Prostate gland (tissue), 2 donors: Measurements from ENCODE around the gene TIMP4. TPM values are rescaled to one million over a fixed set of nuclear protein-coding genes. Genes with fewer than 3 reads are reported as not detected.

Source experiments
- DNase-seq: peaks from one replicate; pipeline ENCODE4 v3.0.0-alpha.2; 2019; ENCODE audit warnings: low spot score
- H3K27ac ChIP-seq, 2 donors: fragments of 200-600 bp; sonication (generic); 2 replicates each; pipeline ENCODE4 v1.5.1; 2017 to 2019
- H3K27me3 ChIP-seq: fragments of 200-600 bp; sonication (generic); replicated peaks from 2 replicates; pipeline ENCODE4 v1.5.1; 2019; ENCODE audit not compliant: insufficient read depth
- H3K36me3 ChIP-seq, 2 donors: fragments of 200-600 bp; sonication (generic); 1 replicate in 1 of 2; 2 replicates in 1 of 2; pipeline versions ENCODE4 v1.5.1 to v1.8.1; 2017 to 2019
- H3K4me1 ChIP-seq: fragments of 200-600 bp; sonication (generic); replicated peaks from 2 replicates; pipeline ENCODE4 v1.5.1; 2019
- H3K4me3 ChIP-seq, 2 donors: fragments of 200-600 bp; sonication (generic); 2 replicates each; pipeline ENCODE4 v1.5.1; 2017 to 2019
- H3K9me3 ChIP-seq: fragments of 200-600 bp; sonication (generic); 2 replicates; pipeline ENCODE4 v1.5.1; 2017
- POLR2A ChIP-seq: fragments of 450-650 bp; IDR thresholded peaks from one replicate; pipeline ENCODE4 v1.6.1; 2016; ENCODE audit warnings: antibody characterized with exemption, mild to moderate bottlenecking
- POLR2AphosphoS5 ChIP-seq: sonication (generic); formaldehyde crosslinking; IDR thresholded peaks from one replicate; pipeline ENCODE4 v1.6.1; 2017; ENCODE audit warnings: antibody characterized with exemption
- WGBS: methylation state at CpG from one replicate; pipeline ENCODE4 v1.1.5; 2018; 5-methylcytosine and 5-hydroxymethylcytosine counted together
- intact Hi-C: fragments of 100-400 bp; cut with DNase I; formaldehyde crosslinking; loops from one replicate; pipeline ENCODE4 v1.14.2; 2022
- total RNA-seq, 2 donors: library from RNA; depleted of rRNA; stranded (reverse); fragments of >200 nt; gene quantifications; one replicate each; pipeline ENCODE4 v1.1.0, GENCODE V29; 2016
- TF ChIP-seq, protein P1 (sequence below), 4 experiments: fragments of 200-600 bp in 2 of 4; fragments of 450-650 bp in 2 of 4; sonication (generic) in 2 of 4; IDR thresholded peaks; 1 replicate in 3 of 4; 2 replicates in 1 of 4; pipeline ENCODE4 v1.5.1; 2016 to 2019; ENCODE audit warnings: antibody characterized with exemption in 4 of 4, mild to moderate bottlenecking in 2 of 4, moderate library complexity in 2 of 4

TIMP4 gene
- total RNA-seq, 2 donors from 2014 or later: 5.6 to 9.7 TPM

DNA sequence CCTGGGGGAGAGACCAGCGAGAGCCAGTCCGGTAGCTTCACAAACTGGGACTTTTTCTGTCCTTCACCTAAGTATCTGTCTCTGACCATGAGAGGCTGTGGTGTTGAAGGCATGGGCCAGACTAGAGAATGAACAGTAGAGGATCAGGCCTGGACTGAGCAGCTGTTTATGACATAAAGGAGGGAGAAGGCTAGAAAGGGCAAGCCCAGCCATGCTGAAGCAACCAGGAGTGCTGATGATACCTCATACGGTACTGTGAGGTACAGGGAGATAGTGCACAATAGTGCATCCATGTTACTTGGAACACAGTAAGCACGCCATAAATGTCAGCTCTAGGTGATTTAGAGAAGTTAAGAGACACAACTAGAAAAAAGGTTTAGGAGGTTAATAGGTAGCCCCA is 22.6 kb upstream of the TIMP4 start:
- no peak for TF ChIP-seq POLR2A
- TF ChIP-seq, protein P1, sequence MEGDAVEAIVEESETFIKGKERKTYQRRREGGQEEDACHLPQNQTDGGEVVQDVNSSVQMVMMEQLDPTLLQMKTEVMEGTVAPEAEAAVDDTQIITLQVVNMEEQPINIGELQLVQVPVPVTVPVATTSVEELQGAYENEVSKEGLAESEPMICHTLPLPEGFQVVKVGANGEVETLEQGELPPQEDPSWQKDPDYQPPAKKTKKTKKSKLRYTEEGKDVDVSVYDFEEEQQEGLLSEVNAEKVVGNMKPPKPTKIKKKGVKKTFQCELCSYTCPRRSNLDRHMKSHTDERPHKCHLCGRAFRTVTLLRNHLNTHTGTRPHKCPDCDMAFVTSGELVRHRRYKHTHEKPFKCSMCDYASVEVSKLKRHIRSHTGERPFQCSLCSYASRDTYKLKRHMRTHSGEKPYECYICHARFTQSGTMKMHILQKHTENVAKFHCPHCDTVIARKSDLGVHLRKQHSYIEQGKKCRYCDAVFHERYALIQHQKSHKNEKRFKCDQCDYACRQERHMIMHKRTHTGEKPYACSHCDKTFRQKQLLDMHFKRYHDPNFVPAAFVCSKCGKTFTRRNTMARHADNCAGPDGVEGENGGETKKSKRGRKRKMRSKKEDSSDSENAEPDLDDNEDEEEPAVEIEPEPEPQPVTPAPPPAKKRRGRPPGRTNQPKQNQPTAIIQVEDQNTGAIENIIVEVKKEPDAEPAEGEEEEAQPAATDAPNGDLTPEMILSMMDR (IDR thresholded peaks at IDR 0.05): no peak
- no peak for TF ChIP-seq POLR2AphosphoS5
- Histone ChIP-seq H3K36me3 (no peaks in the 10 kb centered on the region), H3K4me1 (peaks cover 3% of the 10 kb centered on the region), H3K27ac (no peak overlapping the region), H3K27me3 (no peaks in the 10 kb centered on the region), H3K9me3 (no peaks in the 10 kb centered on the region), H3K4me3 (no peak overlapping the region)
- intact Hi-C loops: no loop called here
- 81% methylated on average over 4 of the region's 4 CpGs for WGBS
- no peak for DNase-seq

DNA sequence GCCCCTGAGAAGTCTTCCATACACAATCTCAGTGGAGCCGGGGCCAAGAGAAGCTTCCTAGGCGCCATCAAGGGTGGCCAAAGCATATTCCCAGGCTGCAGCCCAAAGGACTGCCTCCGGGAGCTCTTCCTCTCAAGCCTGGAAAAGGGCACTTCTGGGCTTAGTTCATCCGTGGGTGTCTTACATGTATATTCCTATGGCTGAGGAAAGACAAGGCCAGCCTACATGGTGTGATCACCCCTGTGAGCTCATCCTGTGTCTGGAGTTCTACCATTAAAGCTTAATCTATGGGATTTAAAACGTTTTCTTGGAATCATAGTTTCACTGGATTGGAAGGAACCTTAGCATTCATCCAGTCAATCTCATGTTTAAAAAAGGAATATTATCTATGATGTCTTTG is 21.9 kb upstream of the TIMP4 start:
- Histone ChIP-seq H3K4me3 (no peak overlapping the region), H3K9me3 (no peaks in the 10 kb centered on the region), H3K27ac (no peak overlapping the region), H3K27me3 (no peaks in the 10 kb centered on the region), H3K4me1 (peaks cover 3% of the 10 kb centered on the region), H3K36me3 (no peaks in the 10 kb centered on the region)
- WGBS: over 99% methylated on average over 5 of the region's 5 CpGs
- DNase-seq: no peak
- TF ChIP-seq POLR2A: no peak
- TF ChIP-seq, protein P1 (IDR thresholded peaks at IDR 0.05): no peak
- intact Hi-C loops: no loop called here

DNA sequence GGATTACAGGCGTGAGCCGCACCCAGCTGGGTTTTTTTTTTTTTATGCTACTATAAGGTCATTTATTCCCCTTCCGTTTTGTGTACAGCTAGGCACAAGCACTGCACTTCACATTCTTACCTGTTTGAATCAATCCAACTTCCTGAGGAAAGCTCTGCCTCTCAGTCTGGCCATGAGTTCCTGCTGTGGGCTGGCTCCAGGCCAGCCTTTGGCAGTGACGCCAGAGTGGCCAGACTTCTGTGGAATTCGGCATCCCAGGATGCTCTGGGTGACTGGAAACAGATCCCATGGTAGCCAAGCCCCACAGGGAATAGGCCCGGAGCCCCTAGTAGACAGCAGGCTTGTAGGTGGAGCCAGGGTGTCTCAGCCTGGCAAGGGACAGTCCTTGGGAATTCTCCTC is 21.5 kb upstream of the TIMP4 start:
- Histone ChIP-seq H3K27me3 (no peaks in the 10 kb centered on the region), H3K4me1 (peaks cover 3% of the 10 kb centered on the region), H3K9me3 (no peaks in the 10 kb centered on the region), H3K27ac (no peak overlapping the region), H3K36me3 (no peaks in the 10 kb centered on the region), H3K4me3 (no peak overlapping the region)
- intact Hi-C loops: no loop called here
- WGBS: 59% methylated on average over 6 of the region's 6 CpGs
- DNase-seq: no peak
- TF ChIP-seq POLR2A: no peak
- TF ChIP-seq, protein P1 (IDR thresholded peaks at IDR 0.05): peak in 1 of 4 experiments; percentile 15

DNA sequence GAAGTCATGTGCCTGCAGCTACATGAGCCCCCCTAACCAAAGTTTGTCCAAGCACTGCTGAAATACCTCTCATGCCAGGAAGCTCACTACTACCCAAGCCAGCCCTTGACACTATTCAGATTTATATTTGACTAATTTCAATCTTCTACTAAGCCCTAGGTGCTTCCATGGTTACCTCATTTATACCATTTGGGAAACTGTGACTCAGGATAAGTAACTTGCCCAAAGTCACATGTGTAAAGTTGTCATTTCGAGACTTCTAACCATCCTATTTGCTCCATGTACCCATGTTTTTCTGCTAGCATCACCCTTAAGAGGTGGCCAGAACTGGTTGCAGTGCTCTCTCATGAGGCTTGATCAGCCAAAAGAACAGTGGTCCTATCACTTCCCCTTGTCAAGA is 20.7 kb upstream of the TIMP4 start:
- Histone ChIP-seq H3K9me3 (no peaks in the 10 kb centered on the region), H3K36me3 (no peaks in the 10 kb centered on the region), H3K4me1 (peaks cover 3% of the 10 kb centered on the region), H3K4me3 (no peak overlapping the region), H3K27ac (no peak overlapping the region), H3K27me3 (no peaks in the 10 kb centered on the region)
- no peak for TF ChIP-seq POLR2AphosphoS5
- no peak for TF ChIP-seq POLR2A
- TF ChIP-seq, protein P1 (IDR thresholded peaks at IDR 0.05): no peak
- WGBS: 100% methylated on average over 1 of the region's 1 CpG
- intact Hi-C loops: loop anchor here (5.0 kb wide), 1 partner anchor 42 kb away; no protein-coding TSS in a partner anchor
- DNase-seq: no peak

DNA sequence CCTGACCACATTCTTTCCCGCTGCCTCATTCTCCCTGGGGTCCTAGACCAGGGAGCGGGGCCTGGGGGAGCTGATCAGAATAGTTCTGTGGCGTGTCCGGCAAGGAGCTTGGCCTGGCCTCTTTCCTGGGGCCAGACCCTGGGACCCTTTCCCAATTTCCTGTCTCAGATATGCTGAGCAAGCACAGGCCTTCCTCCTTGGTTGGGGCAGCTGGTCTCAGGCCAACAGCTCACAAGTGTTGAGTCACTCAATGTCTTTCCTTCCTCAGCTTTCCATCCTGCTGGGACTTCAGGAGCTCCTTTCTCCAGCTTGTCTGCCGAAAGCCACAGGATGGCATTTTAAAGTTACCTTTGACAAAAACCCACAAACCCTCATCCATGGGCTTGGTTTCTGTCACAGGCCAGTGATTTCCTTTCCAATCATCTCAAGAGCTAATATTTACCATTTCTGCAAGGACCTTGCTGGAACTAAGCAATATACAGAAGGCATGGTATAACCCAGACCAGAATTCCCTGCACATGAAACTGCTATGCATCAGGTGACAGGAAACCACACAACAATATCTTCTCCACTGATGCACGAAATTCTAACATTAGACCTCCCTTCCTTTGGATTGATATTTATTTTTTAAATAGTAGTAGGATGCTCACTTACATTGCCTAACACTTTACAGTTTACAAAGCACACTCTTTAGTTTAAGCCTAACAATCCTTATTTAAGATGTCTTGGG is 19.5 kb upstream of the TIMP4 start:
- intact Hi-C loops: loop anchor here (5.0 kb wide), 1 partner anchor 41 kb away; no protein-coding TSS in a partner anchor

More for the DNA sequence above, 19.5 kb upstream of the TIMP4 start:
- H3K27me3 ChIP-seq: no peaks in the 10 kb centered on the region
- 86% methylated on average over 6 of the region's 6 CpGs for WGBS
- H3K27ac ChIP-seq: no peak overlapping the region
- TF ChIP-seq POLR2AphosphoS5 (no peak), POLR2A (no peak)
- TF ChIP-seq, protein P1 (IDR thresholded peaks at IDR 0.05): no peak
- H3K9me3 ChIP-seq: no peaks in the 10 kb centered on the region
- H3K36me3 ChIP-seq: no peaks in the 10 kb centered on the region
- H3K4me3 ChIP-seq: no peak overlapping the region
- DNase-seq: no peak
- H3K4me1 ChIP-seq: peaks cover 3% of the 10 kb centered on the region
